Heart left ventricle (tissue), 13 donors: Measurements from ENCODE around the gene KCNAB2.

ENCODE experiments used
- POLR2A ChIP-seq, 2 donors: fragments of 450-650 bp; IDR thresholded peaks; one replicate each; pipeline ENCODE4 v1.6.1; 2017; ENCODE audit warnings: antibody characterized with exemption in 2 of 2, mild to moderate bottlenecking in 2 of 2, moderate library complexity in 2 of 2
- TF ChIP-seq, protein P1 (sequence below), 12 donors: fragments of 200-600 bp; sonication (generic) in 4 of 12; IDR thresholded peaks; one replicate each; pipeline versions ENCODE4 v1.5.0 to v1.8.0; 2018 to 2022; ENCODE audit warnings: antibody characterized with exemption in 12 of 12, mild to moderate bottlenecking in 5 of 12
- donor health status: ischemic (EF 13 %, LVEDD 7.1; RV severe dilation, severe dysfunction).
- donor health status: DM: no; HTN: yes; CAD: no.
- donor health status: DM: no; HTN: no; CAD: no.
- donor health status: ischemic (EF 25% LVEDD 6.9; RV normal size, moderate dysfunction).
- donor health status: ischemic (EF 25% LVEDD 5.7; RV mildly dilated, moderate dysfunction).
- donor health status: ischemic (EF 35%, LVEDD 5.7; RV mildly dilated, moderate dysfunction).
- donor health status: nonischemic (EF 11% LVEDD 7.7; RV severe dilation, severe dysfunction).
- donor health status: DM: yes; HTN: yes; CAD: no.
- donor health status: PGD.
- donor health status: ischemic (EF 29% LVEDD 5.4; RV normal size, mild dysfunction).
- donor health status: nonischemic (EF 23%, LVEDD 6.1; RV moderate dilation, normal function).

DNA sequence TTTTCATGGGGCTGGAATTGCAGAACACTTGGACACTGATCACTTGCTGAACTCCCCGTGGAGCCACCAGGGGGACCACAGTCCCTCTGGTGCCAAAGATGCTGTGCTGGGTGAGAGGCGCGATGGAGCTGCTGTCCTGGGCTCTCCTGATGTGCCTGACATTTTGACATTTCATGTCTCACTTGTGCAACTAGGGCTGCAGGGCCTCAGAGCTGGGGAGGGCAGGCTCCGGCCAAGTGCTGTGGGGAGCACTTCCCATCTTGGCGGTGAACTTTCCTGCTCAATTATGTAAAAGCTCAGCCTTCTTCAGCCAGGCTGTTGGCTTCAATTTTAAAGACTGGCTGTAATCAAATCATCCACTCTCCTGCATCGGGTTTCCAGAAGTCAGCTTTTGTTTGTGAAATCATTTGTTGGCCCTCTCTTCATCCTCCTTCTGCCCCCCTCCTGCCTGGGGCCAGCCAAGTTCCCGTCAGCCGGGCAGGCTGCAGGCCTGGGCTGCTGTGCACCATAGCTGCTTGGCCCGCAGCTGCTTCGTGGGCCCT is 36.8 kb downstream of the KCNAB2 start:
- TF ChIP-seq, protein P1, sequence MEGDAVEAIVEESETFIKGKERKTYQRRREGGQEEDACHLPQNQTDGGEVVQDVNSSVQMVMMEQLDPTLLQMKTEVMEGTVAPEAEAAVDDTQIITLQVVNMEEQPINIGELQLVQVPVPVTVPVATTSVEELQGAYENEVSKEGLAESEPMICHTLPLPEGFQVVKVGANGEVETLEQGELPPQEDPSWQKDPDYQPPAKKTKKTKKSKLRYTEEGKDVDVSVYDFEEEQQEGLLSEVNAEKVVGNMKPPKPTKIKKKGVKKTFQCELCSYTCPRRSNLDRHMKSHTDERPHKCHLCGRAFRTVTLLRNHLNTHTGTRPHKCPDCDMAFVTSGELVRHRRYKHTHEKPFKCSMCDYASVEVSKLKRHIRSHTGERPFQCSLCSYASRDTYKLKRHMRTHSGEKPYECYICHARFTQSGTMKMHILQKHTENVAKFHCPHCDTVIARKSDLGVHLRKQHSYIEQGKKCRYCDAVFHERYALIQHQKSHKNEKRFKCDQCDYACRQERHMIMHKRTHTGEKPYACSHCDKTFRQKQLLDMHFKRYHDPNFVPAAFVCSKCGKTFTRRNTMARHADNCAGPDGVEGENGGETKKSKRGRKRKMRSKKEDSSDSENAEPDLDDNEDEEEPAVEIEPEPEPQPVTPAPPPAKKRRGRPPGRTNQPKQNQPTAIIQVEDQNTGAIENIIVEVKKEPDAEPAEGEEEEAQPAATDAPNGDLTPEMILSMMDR (IDR thresholded peaks at IDR 0.05), result peak in 3 of 12 donors; percentile 8 to 25 (median 17)
- no peak for TF ChIP-seq POLR2A (IDR thresholded peaks at IDR 0.05)
